ENCODE data around the gene SYT6.
"Not testable (repeated sequence)": the region's sequence is repeated elsewhere in the genome, so short reads cannot be mapped to it uniquely, and the experiment has no call there.

SYT6 gene

GRCh38 chr1:114091711-114092110, 62.0 kb downstream of the SYT6 start:
- DNase-seq: no peak

GRCh38 chr1:114090738-114091505, 62.7 kb downstream of the SYT6 start:
- peak; percentile 33 for DNase-seq

GRCh38 chr1:114089502-114090138, 64.0 kb downstream of the SYT6 start:
- no peak for DNase-seq

- DNase-seq: no peak
These were observed 65.0 kb downstream of the SYT6 start for GRCh38 chr1:114088392-114089299.

GRCh38 chr1:114087495-114087894, 66.2 kb downstream of the SYT6 start:
- no peak for DNase-seq

- no peak for DNase-seq
These were observed 66.9 kb downstream of the SYT6 start for GRCh38 chr1:114086601-114087368.

- DNase-seq: no peak
These were observed 70.6 kb downstream of the SYT6 start for GRCh38 chr1:114082867-114083585.

- no peak for DNase-seq
These were observed 71.4 kb downstream of the SYT6 start for GRCh38 chr1:114082304-114082630.

GRCh38 chr1:114081437-114082303, 72.0 kb downstream of the SYT6 start:
- no peak for DNase-seq

- DNase-seq: no peak
These were observed 72.9 kb downstream of the SYT6 start for GRCh38 chr1:114080511-114081436.

GRCh38 chr1:114079596-114080190, 74.0 kb downstream of the SYT6 start:
- DNase-seq: no peak

- no peak for DNase-seq
These were observed 75.6 kb downstream of the SYT6 start for GRCh38 chr1:114078116-114078515.

- DNase-seq: no peak
These were observed 76.5 kb downstream of the SYT6 start for GRCh38 chr1:114077188-114077587.

- no peak for DNase-seq
These were observed 77.4 kb downstream of the SYT6 start for GRCh38 chr1:114076308-114076707.

GRCh38 chr1:114075546-114076242, 78.0 kb downstream of the SYT6 start:
- DNase-seq: no peak

- DNase-seq: no peak
These were observed 78.6 kb downstream of the SYT6 start for GRCh38 chr1:114075105-114075504.

GRCh38 chr1:114072246-114072645, 81.4 kb downstream of the SYT6 start:
- DNase-seq: no peak

GRCh38 chr1:114069762-114070161, 83.9 kb downstream of the SYT6 start:
- not testable (repeated sequence) for DNase-seq

GRCh38 chr1:114068684-114069083, 85.0 kb downstream of the SYT6 start:
- not testable (repeated sequence) for DNase-seq

Measured in fibroblast of skin of scalp (primary cell).